HG03103 (cell line): ENCODE results near the gene TDRD9.
"Not testable (repeated sequence)": the region's sequence is repeated elsewhere in the genome, so short reads cannot be mapped to it uniquely, and the experiment has no call there.

ENCODE experiments used
- ATAC-seq: cut with Tn5 transposase; IDR thresholded peaks from one replicate; pipeline ENCODE4 v1.9.1; 2021; ENCODE audit warnings: low read depth; ENCODE audit not compliant: unreplicated experiment

Gene TDRD9

GRCh38 chr14:103973354-103973753, 45.1 kb downstream of the TDRD9 start:
- no peak for ATAC-seq

- ATAC-seq: no peak
These were observed 46.3 kb downstream of the TDRD9 start for GRCh38 chr14:103974575-103974974.

- ATAC-seq: not testable (repeated sequence)
These were observed 52.5 kb downstream of the TDRD9 start for GRCh38 chr14:103980623-103981238.

- no peak for ATAC-seq
These were observed 55.9 kb downstream of the TDRD9 start for GRCh38 chr14:103984196-103984595.

GRCh38 chr14:103989034-103989433, 60.8 kb downstream of the TDRD9 start:
- ATAC-seq: no peak

- ATAC-seq: no peak
These were observed 61.7 kb downstream of the TDRD9 start for GRCh38 chr14:103989964-103990363.

GRCh38 chr14:103994535-103995184, 66.4 kb downstream of the TDRD9 start:
- ATAC-seq: no peak

- no peak for ATAC-seq
These were observed 67.6 kb downstream of the TDRD9 start for GRCh38 chr14:103995876-103996275.

GRCh38 chr14:103997391-103997790, 69.1 kb downstream of the TDRD9 start:
- ATAC-seq: no peak

- no peak for ATAC-seq
These were observed 69.8 kb downstream of the TDRD9 start for GRCh38 chr14:103998027-103998426.

GRCh38 chr14:103999795-104000440, 71.7 kb downstream of the TDRD9 start:
- no peak for ATAC-seq

GRCh38 chr14:104001003-104001402, 72.7 kb downstream of the TDRD9 start:
- ATAC-seq: no peak

- ATAC-seq: no peak
These were observed 75.4 kb downstream of the TDRD9 start for GRCh38 chr14:104003616-104004015.

- no peak for ATAC-seq
These were observed 76.6 kb downstream of the TDRD9 start for GRCh38 chr14:104004849-104005248.

- no peak for ATAC-seq
These were observed 77.2 kb downstream of the TDRD9 start for GRCh38 chr14:104005489-104005888.

GRCh38 chr14:104007121-104007520, 78.9 kb downstream of the TDRD9 start:
- ATAC-seq: no peak

GRCh38 chr14:104009297-104009696, 81.0 kb downstream of the TDRD9 start:
- no peak for ATAC-seq

- ATAC-seq: no peak
These were observed 83.7 kb downstream of the TDRD9 start for GRCh38 chr14:104011824-104012517.

GRCh38 chr14:104014764-104015163, 86.5 kb downstream of the TDRD9 start:
- no peak for ATAC-seq

GRCh38 chr14:104016873-104017650, 88.8 kb downstream of the TDRD9 start:
- ATAC-seq: no peak

GRCh38 chr14:104019029-104019428, 90.8 kb downstream of the TDRD9 start:
- no peak for ATAC-seq
